Hematopoietic multipotent progenitor cell treated with erythropoietin and hydrocortisone succinate and interleukin-3 and kit ligand, for 6 days (in vitro differentiated cells): ENCODE measurements around the gene ABCF2.

ENCODE experiments used
- DNase-seq: peaks from one replicate; pipeline ENCODE4 v3.0.0-alpha.2; 2015

ABCF2 gene

GRCh38 chr7:151226875-151227782, at the start of gene ABCF2:
Gene ABCF2, minus strand, starts transcription at chr7:151227205. Its CDS starts 747 bp downstream, at chr7:151226458.
- DNase-seq = peak; percentile 99

- DNase-seq = no peak
These were observed 49.0 kb upstream of the ABCF2 start for GRCh38 chr7:151275813-151276577.

GRCh38 chr7:151274936-151275812, 48.2 kb upstream of the ABCF2 start:
- no peak for DNase-seq

- DNase-seq = peak; percentile 26
These were observed 47.4 kb upstream of the ABCF2 start for GRCh38 chr7:151274396-151274795.

- DNase-seq = no peak
These were observed 46.8 kb upstream of the ABCF2 start for GRCh38 chr7:151273651-151274390.

- peak; percentile 27 for DNase-seq
These were observed 45.9 kb upstream of the ABCF2 start for GRCh38 chr7:151272877-151273276.

- DNase-seq = no peak
These were observed 45.4 kb upstream of the ABCF2 start for GRCh38 chr7:151272405-151272804.

- peak; percentile 82 for DNase-seq
These were observed 44.8 kb upstream of the ABCF2 start for GRCh38 chr7:151271699-151272355.

- no peak for DNase-seq
These were observed 42.5 kb upstream of the ABCF2 start for GRCh38 chr7:151269511-151269910.

GRCh38 chr7:151265351-151265931, 38.4 kb upstream of the ABCF2 start:
- no peak for DNase-seq

GRCh38 chr7:151264615-151265014, 37.6 kb upstream of the ABCF2 start:
- DNase-seq = no peak

- DNase-seq = no peak
These were observed 34.5 kb upstream of the ABCF2 start for GRCh38 chr7:151261529-151261928.

- DNase-seq = no peak
These were observed 33.9 kb upstream of the ABCF2 start for GRCh38 chr7:151260883-151261282.

- no peak for DNase-seq
These were observed 33.5 kb upstream of the ABCF2 start for GRCh38 chr7:151260471-151260870.

- DNase-seq = no peak
These were observed 31.0 kb upstream of the ABCF2 start for GRCh38 chr7:151257990-151258389.

GRCh38 chr7:151256410-151257045, 29.5 kb upstream of the ABCF2 start:
- DNase-seq = no peak

- no peak for DNase-seq
These were observed 28.4 kb upstream of the ABCF2 start for GRCh38 chr7:151255390-151255789.

GRCh38 chr7:151254851-151255250, 27.8 kb upstream of the ABCF2 start:
- no peak for DNase-seq

- DNase-seq = no peak
These were observed 27.3 kb upstream of the ABCF2 start for GRCh38 chr7:151254316-151254715.

- no peak for DNase-seq
These were observed 26.1 kb upstream of the ABCF2 start for GRCh38 chr7:151252961-151253711.
